ENCODE data around the gene LY86.

- TF ChIP-seq CTCF (IDR thresholded peaks at IDR 0.05) (no peak), POLR2A (IDR thresholded peaks at IDR 0.05) (no peak)
Observed at GRCh38 chr6:6646384-6646783, 57.9 kb downstream of the LY86 start.

All from thyroid gland (tissue), 4 donors.